Activated naive CD4-positive, alpha-beta T cell treated with anti-CD3 and anti-CD28 coated beads, Interleukin-2, amount 10 ng/mL, durations not matched to agents 7 days and 5 days (primary cell): Measurements from ENCODE around the gene TNC.

Experiments used
- CTCF ChIA-PET: fragments of 350-600 bp; sonication (Branson Sonifier 250); formaldehyde crosslinking; loops from one replicate; lab custom pipeline; 2021; ENCODE audit warnings: antibody characterized with exemption; lab: Charles Lee
- DNase-seq: peaks from one replicate; pipeline ENCODE4 v3.0.0-alpha.2; 2020
- H3K27ac Mint-ChIP-seq: one replicate; pipeline ENCODE4 v1.8.0; 2021; ENCODE audit warnings: mild to moderate bottlenecking, moderate library complexity, mixed read lengths
- H3K27me3 Mint-ChIP-seq: one replicate; pipeline ENCODE4 v1.8.0; 2021; ENCODE audit warnings: mild to moderate bottlenecking, mixed read lengths
- H3K36me3 Mint-ChIP-seq: one replicate; pipeline ENCODE4 v1.8.0; 2021; ENCODE audit warnings: mixed read lengths
- H3K4me1 Mint-ChIP-seq: one replicate; pipeline ENCODE4 v1.8.0; 2021; ENCODE audit warnings: mixed read lengths
- H3K4me3 Mint-ChIP-seq: one replicate; pipeline ENCODE4 v1.8.0; 2021; ENCODE audit warnings: mild to moderate bottlenecking, moderate library complexity, mixed read lengths
- H3K9me3 Mint-ChIP-seq: one replicate; pipeline ENCODE4 v1.8.0; 2021; ENCODE audit warnings: mixed read lengths

TNC gene

GRCh38 chr9:114990901-114991300 is 127.1 kb downstream of the TNC start:
- no peaks in the 10 kb centered on the region for H3K27me3 Mint-ChIP-seq
- no peak for DNase-seq
- peaks cover 45% of the 10 kb centered on the region for H3K4me1 Mint-ChIP-seq
- H3K9me3 Mint-ChIP-seq: no peaks in the 10 kb centered on the region
- peaks cover 3% of the 10 kb centered on the region for H3K36me3 Mint-ChIP-seq
- H3K27ac Mint-ChIP-seq: no peak overlapping the region
- no peak overlapping the region for H3K4me3 Mint-ChIP-seq
- CTCF ChIA-PET: no interaction called here

- Mint-ChIP-seq H3K4me1 (peaks cover 45% of the 10 kb centered on the region), H3K27me3 (no peaks in the 10 kb centered on the region), H3K4me3 (peak overlapping the region; percentile 11), H3K9me3 (no peaks in the 10 kb centered on the region), H3K36me3 (peaks cover 3% of the 10 kb centered on the region), H3K27ac (peak overlapping the region; percentile 89)
- CTCF ChIA-PET: interaction anchor here (0.6 to 1.8 kb wide), 14 partner anchors 9 to 308 kb away, joined by 3 to 12 read pairs (median 4); partner anchors contain the start of genes TEX48 and TNFSF8
- peak; percentile 75 for DNase-seq
Observed at GRCh38 chr9:114989600-114990410, 128.2 kb downstream of the TNC start.

- CTCF ChIA-PET: interaction anchor here (0.6 to 1.8 kb wide), 11 partner anchors 8 to 307 kb away, joined by 3 to 12 read pairs (median 4); partner anchors contain the start of gene TEX48
- peak overlapping the region; percentile 11 for H3K4me3 Mint-ChIP-seq
- H3K36me3 Mint-ChIP-seq: peaks cover 3% of the 10 kb centered on the region
- H3K27ac Mint-ChIP-seq: peak overlapping the region; percentile 89
- peak; percentile 26 for DNase-seq
- peaks cover 45% of the 10 kb centered on the region for H3K4me1 Mint-ChIP-seq
- H3K27me3 Mint-ChIP-seq: peaks cover 2% of the 10 kb centered on the region
- no peaks in the 10 kb centered on the region for H3K9me3 Mint-ChIP-seq
Observed at GRCh38 chr9:114988962-114989599, 128.9 kb downstream of the TNC start.

- CTCF ChIA-PET: interaction anchor here (0.6 kb wide), 1 partner anchor 314 kb away, joined by 3 read pairs; no protein-coding TSS in a partner anchor
- H3K36me3 Mint-ChIP-seq: peaks cover 3% of the 10 kb centered on the region
- no peak overlapping the region for H3K27ac Mint-ChIP-seq
Observed at GRCh38 chr9:114987116-114987515, 130.8 kb downstream of the TNC start.

GRCh38 chr9:114985959-114986501 is 131.9 kb downstream of the TNC start:
- CTCF ChIA-PET: interaction anchor here (0.9 kb wide), 1 partner anchor 20 kb away, joined by 4 read pairs; no protein-coding TSS in a partner anchor
- Mint-ChIP-seq H3K27ac (no peak overlapping the region), H3K27me3 (peaks cover 4% of the 10 kb centered on the region), H3K9me3 (no peaks in the 10 kb centered on the region), H3K4me1 (peaks cover 37% of the 10 kb centered on the region), H3K36me3 (peaks cover 7% of the 10 kb centered on the region), H3K4me3 (no peak overlapping the region)
- no peak for DNase-seq

More at GRCh38 chr9:114987116-114987515, 130.8 kb downstream of the TNC start:
- DNase-seq: no peak
- Mint-ChIP-seq H3K4me1 (peaks cover 45% of the 10 kb centered on the region), H3K4me3 (no peak overlapping the region), H3K9me3 (no peaks in the 10 kb centered on the region), H3K27me3 (peaks cover 4% of the 10 kb centered on the region)

- H3K36me3 Mint-ChIP-seq: peaks cover 4% of the 10 kb centered on the region
- CTCF ChIA-PET: interaction anchor here (1.1 to 1.4 kb wide), 3 partner anchors 8 to 17 kb away, joined by 3 to 4 read pairs (median 3); no protein-coding TSS in a partner anchor
- no peaks in the 10 kb centered on the region for H3K4me1 Mint-ChIP-seq
- DNase-seq: no peak
- peaks cover 4% of the 10 kb centered on the region for H3K27me3 Mint-ChIP-seq
- H3K4me3 Mint-ChIP-seq: no peak overlapping the region
- no peak overlapping the region for H3K27ac Mint-ChIP-seq
- H3K9me3 Mint-ChIP-seq: no peaks in the 10 kb centered on the region
Observed at GRCh38 chr9:114981063-114981462, 136.9 kb downstream of the TNC start.

GRCh38 chr9:114973216-114973615 is 144.7 kb downstream of the TNC start:
- peaks cover 11% of the 10 kb centered on the region for H3K4me1 Mint-ChIP-seq
- H3K36me3 Mint-ChIP-seq: peaks cover 3% of the 10 kb centered on the region
- CTCF ChIA-PET: no interaction called here
- H3K27me3 Mint-ChIP-seq: peaks cover 4% of the 10 kb centered on the region
- no peak for DNase-seq
- no peak overlapping the region for H3K27ac Mint-ChIP-seq
- H3K9me3 Mint-ChIP-seq: peaks cover 6% of the 10 kb centered on the region
- no peak overlapping the region for H3K4me3 Mint-ChIP-seq

- peaks cover 4% of the 10 kb centered on the region for H3K27me3 Mint-ChIP-seq
- DNase-seq: no peak
- peaks cover 4% of the 10 kb centered on the region for H3K36me3 Mint-ChIP-seq
- CTCF ChIA-PET: no interaction called here
- H3K4me1 Mint-ChIP-seq: peaks cover 17% of the 10 kb centered on the region
- no peak overlapping the region for H3K4me3 Mint-ChIP-seq
- H3K9me3 Mint-ChIP-seq: peaks cover 8% of the 10 kb centered on the region
- no peak overlapping the region for H3K27ac Mint-ChIP-seq
Observed at GRCh38 chr9:114972510-114973136, 145.3 kb downstream of the TNC start.
